Esophagus (tissue), 2 donors: ENCODE data around the gene KRTAP12-4. TPM values are rescaled to one million over a fixed set of nuclear protein-coding genes. Genes with fewer than 3 reads are reported as not detected.
"Not testable (repeated sequence)": the region's sequence is repeated elsewhere in the genome, so short reads cannot be mapped to it uniquely, and the experiment has no call there.

Source experiments
- H3K27ac ChIP-seq, 2 donors: one replicate each; pipeline ENCODE4 v1.5.1; 2013; ENCODE audit warnings: low read depth in 2 of 2, mild to moderate bottlenecking in 2 of 2, inconsistent platforms in 1 of 2, low read length in 1 of 2, moderate library complexity in 1 of 2
- H3K27me3 ChIP-seq, 2 donors: one replicate each; pipeline ENCODE4 v1.6.1; 2013; ENCODE audit warnings: low read length in 2 of 2, control low read depth in 1 of 2, mild to moderate bottlenecking in 1 of 2; ENCODE audit not compliant: insufficient read depth in 2 of 2, control insufficient read depth in 1 of 2
- H3K36me3 ChIP-seq, 2 donors: one replicate each; pipeline ENCODE4 v1.6.1; 2013; ENCODE audit warnings: low read length in 1 of 2; ENCODE audit not compliant: control insufficient read depth in 2 of 2, insufficient read depth in 2 of 2
- H3K4me1 ChIP-seq, 2 donors: one replicate each; pipeline ENCODE4 v1.6.1; 2013; ENCODE audit warnings: low read length in 1 of 2; ENCODE audit not compliant: control insufficient read depth in 2 of 2, insufficient read depth in 2 of 2
- H3K4me3 ChIP-seq, 2 donors: one replicate each; pipeline ENCODE4 v1.5.1; 2013; ENCODE audit warnings: low read length in 2 of 2, mild to moderate bottlenecking in 2 of 2, low read depth in 1 of 2, moderate library complexity in 1 of 2
- H3K9me3 ChIP-seq, 2 donors: one replicate each; pipeline ENCODE4 v1.6.1; 2013; ENCODE audit warnings: mild to moderate bottlenecking in 2 of 2, low read depth in 1 of 2, low read length in 1 of 2, moderate library complexity in 1 of 2; ENCODE audit not compliant: control insufficient read depth in 2 of 2, insufficient read depth in 1 of 2
- WGBS, 2 donors: extraction: QIAGEN DNeasy Blood & Tissue Kit; methylation state at CpG; one replicate each; pipeline ENCODE4 v1.1.7; 2013; 5-methylcytosine and 5-hydroxymethylcytosine counted together
- polyA plus RNA-seq, 2 donors: library from polyadenylated mRNA; stranded (reverse); fragments of 200-250 nt; gene quantifications; one replicate each; pipeline ENCODE4 v1.2.3, GENCODE V29; 2013
- donor health status: healthy with polysubstance abuse.
- donor health status: Bipolar disorder and iron deficiency.

KRTAP12-4 gene
- polyA plus RNA-seq, 2 donors, result not detected

DNA sequence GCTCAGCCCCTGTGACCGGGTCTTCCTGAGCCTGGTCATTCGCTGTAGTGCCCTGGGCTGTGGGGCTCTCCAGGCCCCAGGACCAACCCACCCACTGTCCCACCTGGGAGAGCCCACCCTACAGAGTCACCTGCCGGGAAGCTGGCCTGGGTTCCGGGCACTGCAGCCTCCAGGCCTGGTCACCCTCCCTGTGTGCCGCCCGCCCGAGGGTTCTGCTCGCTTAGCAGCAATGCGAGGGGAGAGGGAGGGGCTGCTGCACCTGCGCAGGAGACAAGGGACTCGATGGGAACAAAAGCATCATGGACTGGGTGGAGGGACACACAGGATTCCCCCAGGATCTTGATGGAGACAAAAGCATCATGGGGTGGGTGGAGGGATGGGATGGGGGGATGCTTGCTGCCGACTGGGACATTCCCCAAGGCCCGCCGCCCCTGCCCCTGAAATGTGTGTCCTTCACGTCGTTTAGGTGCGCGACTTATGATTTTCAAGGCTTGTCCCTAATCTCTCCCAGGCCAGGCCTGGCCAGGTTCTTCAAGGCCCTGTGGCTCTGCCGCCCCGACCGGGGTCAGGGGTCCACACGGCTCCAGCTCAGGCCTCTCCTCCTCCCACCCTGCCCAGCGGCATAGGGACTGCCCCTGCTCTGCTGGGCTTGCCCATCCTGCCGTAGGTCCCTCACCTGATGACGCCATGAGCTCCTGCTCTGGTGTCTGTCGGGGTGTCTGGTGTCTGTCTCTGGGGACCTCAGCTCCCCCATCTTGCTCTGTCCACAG is 40.9 kb downstream of the KRTAP12-4 start:
- H3K4me1 ChIP-seq, result no peaks in the 10 kb centered on the region
- H3K9me3 ChIP-seq, result peaks cover 2 to 9% of the 10 kb centered on the region in 2 donors
- no peak overlapping the region for H3K27ac ChIP-seq
- H3K4me3 ChIP-seq, result no peak overlapping the region
- no peaks in the 10 kb centered on the region for H3K36me3 ChIP-seq
- no peaks in the 10 kb centered on the region for H3K27me3 ChIP-seq
- WGBS, 2 donors, result 85 to 90% methylated on average over 23 to 26 of the region's 26 CpGs

DNA sequence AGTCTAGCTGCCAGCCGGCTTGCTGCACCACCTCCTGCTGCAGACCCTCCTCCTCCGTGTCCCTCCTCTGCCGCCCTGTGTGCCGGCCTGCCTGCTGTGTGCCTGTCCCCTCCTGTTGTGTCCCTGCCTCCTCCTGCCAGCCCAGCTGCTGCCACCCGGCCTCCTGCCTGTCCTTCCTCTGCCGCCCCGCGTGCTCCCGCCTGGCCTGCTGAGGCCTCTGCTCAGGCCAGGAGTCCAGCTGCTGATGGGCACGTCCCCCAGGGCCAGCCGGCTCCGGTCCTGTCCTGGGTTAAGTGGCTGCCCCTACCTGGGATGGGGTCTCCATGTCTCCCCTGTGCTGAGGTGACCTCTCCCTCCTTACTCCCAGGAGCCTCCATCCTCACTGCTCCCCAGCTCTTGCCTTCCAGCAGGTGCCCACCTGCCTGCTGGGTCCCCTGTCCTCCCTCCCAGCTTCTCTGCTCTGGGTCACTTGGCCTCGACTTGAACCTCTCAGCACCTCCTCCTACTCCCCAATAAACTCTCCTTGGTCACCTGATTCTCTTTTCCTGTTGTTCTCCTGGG is 41.7 kb downstream of the KRTAP12-4 start:
- Histone ChIP-seq H3K36me3 (no peaks in the 10 kb centered on the region), H3K4me1 (no peaks in the 10 kb centered on the region), H3K27ac (no peak overlapping the region), H3K4me3 (no peak overlapping the region), H3K9me3 (peaks cover 2 to 9% of the 10 kb centered on the region in 2 donors), H3K27me3 (no peaks in the 10 kb centered on the region)
- 84 to 86% methylated on average over 11 to 13 of the region's 13 CpGs for WGBS, 2 donors

DNA sequence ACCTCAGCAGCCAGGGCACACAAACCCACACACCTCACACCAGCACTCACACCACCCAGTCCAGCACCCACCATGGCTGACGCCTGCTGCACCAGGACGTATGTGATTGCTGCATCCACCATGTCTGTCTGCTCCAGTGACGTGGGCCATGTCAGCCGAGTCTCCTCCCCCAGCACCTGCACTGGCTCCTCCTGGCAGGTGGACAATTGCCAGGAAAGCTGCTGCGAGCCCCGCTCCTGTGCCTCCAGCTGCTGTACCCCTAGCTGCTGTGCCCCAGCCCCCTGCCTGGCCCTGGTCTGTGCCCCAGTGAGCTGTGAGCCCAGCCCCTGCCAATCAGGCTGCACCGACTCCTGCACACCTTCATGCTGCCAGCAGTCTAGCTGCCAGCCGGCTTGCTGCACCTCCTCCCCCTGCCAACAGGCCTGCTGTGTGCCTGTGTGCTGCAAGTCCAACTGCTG is 42.4 kb downstream of the KRTAP12-4 start, which contains the start of gene KRTAP10-8:
Gene KRTAP10-8, plus strand, starts transcription at position 51 of the 458 bp plus-strand sequence. Its CDS starts 22 bp downstream, at position 73.
- Histone ChIP-seq H3K4me3 (no peak within 1 kb of the TSS), H3K27ac (no peak within 1 kb of the TSS), H3K27me3 (no peaks in the 10 kb centered on the region), H3K4me1 (no peaks in the 10 kb centered on the region), H3K36me3 (no peaks in the 10 kb centered on the region), H3K9me3 (peaks cover 2 to 9% of the 10 kb centered on the region in 2 donors)
- WGBS, 2 donors, result 82 to 88% methylated on average over 8 of the region's 8 CpGs

DNA sequence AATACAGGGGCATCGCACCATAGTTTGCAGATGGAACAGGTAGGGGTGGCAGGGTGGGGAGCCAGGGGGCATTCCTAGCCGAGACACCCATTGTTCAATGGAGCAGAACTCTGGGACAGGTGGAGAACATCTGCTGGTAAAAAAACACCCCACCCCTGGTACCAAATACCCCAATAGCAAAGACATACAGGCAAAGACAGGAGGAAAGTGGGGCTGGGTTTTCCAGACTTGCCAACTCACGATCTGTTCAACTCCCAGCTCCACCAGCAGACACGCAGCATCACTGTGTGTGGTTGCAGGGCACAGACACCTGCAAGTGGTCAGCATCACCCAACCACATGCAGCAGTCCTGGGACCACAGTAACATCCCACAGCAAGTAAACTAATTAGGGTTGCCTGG is 42.9 kb downstream of the KRTAP12-4 start:
- Histone ChIP-seq H3K27me3 (no peaks in the 10 kb centered on the region), H3K27ac (no peak overlapping the region), H3K9me3 (peaks cover 2 to 9% of the 10 kb centered on the region in 2 donors), H3K4me3 (no peak overlapping the region), H3K36me3 (no peaks in the 10 kb centered on the region), H3K4me1 (no peaks in the 10 kb centered on the region)
- 77 to 80% methylated on average over 4 of the region's 4 CpGs for WGBS, 2 donors

DNA sequence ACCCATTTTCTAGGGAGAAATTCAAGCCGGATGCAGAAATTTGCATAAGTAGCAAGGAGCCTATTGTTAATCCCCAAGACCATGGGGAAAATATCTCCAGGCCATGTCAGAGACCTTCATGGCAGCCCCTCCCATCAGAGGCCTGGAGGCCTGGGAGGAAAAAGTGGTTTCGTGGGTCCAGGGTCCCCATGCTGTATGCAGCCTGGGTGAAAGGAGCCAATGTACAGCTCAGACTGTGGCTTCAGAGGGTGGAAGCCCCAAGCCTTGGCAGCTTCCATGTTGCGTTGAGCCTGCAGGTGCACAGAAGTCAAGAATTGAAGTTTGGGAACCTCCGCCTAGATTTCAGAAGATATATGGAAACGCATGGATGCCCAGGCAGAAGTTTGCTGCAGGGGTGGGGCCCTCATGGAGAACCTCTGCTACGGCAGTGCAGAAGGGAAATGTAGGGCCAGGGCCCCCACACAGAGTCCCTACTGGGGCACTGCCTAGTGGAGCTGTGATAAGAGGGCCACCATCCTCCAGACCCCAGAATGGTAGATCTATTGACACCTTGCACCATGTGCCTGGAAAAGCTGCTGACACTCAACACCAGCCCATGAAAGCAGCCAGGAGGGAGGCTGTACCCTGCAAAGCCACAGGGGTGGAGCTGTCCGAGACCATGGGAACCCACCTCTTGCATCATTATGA is 44.2 kb downstream of the KRTAP12-4 start:
- H3K27me3 ChIP-seq, result not testable (repeated sequence)
- WGBS, 2 donors, result 86 to 95% methylated on average over 7 of the region's 7 CpGs

DNA sequence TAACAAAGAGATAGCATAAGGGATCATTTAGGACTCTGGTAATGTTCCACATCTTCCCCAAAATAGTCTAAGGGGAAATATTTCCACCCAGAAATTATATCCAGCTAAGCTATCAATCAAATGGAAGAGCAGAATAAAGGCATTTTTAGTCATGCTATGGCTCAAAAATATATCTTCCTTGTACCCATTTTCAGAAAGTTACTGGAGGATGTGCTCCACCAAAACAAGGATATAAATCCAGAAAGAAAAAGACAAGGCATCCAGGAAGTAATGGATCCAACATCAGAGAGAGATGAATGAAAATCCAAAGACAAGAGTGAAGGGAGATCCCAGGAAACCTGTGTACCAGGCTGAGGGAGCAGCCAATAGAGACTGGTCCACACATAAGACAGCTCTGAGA is 45.3 kb downstream of the KRTAP12-4 start:
- H3K4me3 ChIP-seq, result no peak overlapping the region
- no peaks in the 10 kb centered on the region for H3K4me1 ChIP-seq
- H3K27ac ChIP-seq, result no peak overlapping the region
- H3K9me3 ChIP-seq, result peaks cover 2 to 9% of the 10 kb centered on the region in 2 donors
- H3K36me3 ChIP-seq, result no peaks in the 10 kb centered on the region
- no peaks in the 10 kb centered on the region for H3K27me3 ChIP-seq

More for the DNA sequence above, 44.2 kb downstream of the KRTAP12-4 start:
- not testable (repeated sequence) for H3K27ac ChIP-seq, H3K4me3 ChIP-seq, H3K36me3 ChIP-seq, H3K9me3 ChIP-seq, H3K4me1 ChIP-seq

DNA sequence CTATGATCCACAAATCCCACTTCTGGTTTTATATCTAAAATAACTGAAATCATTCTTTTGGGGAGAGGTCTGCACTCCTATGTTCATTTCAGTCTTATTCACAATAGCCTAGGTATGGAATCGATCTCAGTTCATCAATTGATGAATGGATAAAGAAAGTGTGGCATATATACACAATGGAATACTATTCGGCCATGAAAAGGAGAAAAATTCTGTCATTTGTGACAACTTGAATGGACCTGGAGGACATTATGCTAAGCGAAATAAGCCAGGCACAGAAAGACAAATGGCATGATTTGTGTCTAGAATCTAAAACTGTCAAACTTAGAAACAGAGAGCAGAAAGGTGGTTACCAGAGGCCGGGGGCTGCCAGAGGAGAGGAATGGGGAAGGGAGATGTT is 48.0 kb downstream of the KRTAP12-4 start:
- Histone ChIP-seq H3K27ac (no peak overlapping the region), H3K4me3 (no peak overlapping the region), H3K36me3 (no peaks in the 10 kb centered on the region), H3K4me1 (no peaks in the 10 kb centered on the region), H3K9me3 (peaks cover 2 to 3% of the 10 kb centered on the region in 2 donors), H3K27me3 (no peaks in the 10 kb centered on the region)
- WGBS, 2 donors, result 74 to 80% methylated on average over 4 of the region's 4 CpGs

Other genes with a start within 250 kb of the KRTAP12-4 start
- under 1 TPM; 0.63 to 0.93 TPM for gene LRRC3, start 199.1 kb downstream of the KRTAP12-4 start, polyA plus RNA-seq
- not detected for gene KRTAP10-1, start 114.5 kb downstream of the KRTAP12-4 start, polyA plus RNA-seq
- not detected for gene KRTAP10-2, start 103.2 kb downstream of the KRTAP12-4 start, polyA plus RNA-seq
- gene KRTAP10-3, start 95.9 kb downstream of the KRTAP12-4 start, polyA plus RNA-seq, result not detected
- gene KRTAP10-4, start 80.9 kb downstream of the KRTAP12-4 start, polyA plus RNA-seq, result not detected
- not detected for gene KRTAP10-5, start 74.1 kb downstream of the KRTAP12-4 start, polyA plus RNA-seq
- not detected for gene KRTAP10-6, start 62.2 kb downstream of the KRTAP12-4 start, polyA plus RNA-seq
- gene KRTAP10-7, start 54.1 kb downstream of the KRTAP12-4 start, polyA plus RNA-seq, result not detected
- not detected for gene KRTAP10-8, start 42.6 kb downstream of the KRTAP12-4 start, polyA plus RNA-seq
- gene KRTAP10-9, start 27.6 kb downstream of the KRTAP12-4 start, polyA plus RNA-seq, result not detected
- not detected for gene KRTAP10-10, start 17.3 kb downstream of the KRTAP12-4 start, polyA plus RNA-seq
- not detected for gene KRTAP10-11, start 8.2 kb downstream of the KRTAP12-4 start, polyA plus RNA-seq
- gene KRTAP12-3, start 3.3 kb upstream of the KRTAP12-4 start, polyA plus RNA-seq, result not detected
- not detected for gene KRTAP12-2, start 12.3 kb upstream of the KRTAP12-4 start, polyA plus RNA-seq
- not detected for gene KRTAP12-1, start 27.5 kb upstream of the KRTAP12-4 start, polyA plus RNA-seq
- gene KRTAP10-12, start 42.5 kb upstream of the KRTAP12-4 start, polyA plus RNA-seq, result not detected
- under 1 TPM; 0.01 to 0.04 TPM for gene TSPEAR, start 56.9 kb upstream of the KRTAP12-4 start, polyA plus RNA-seq
- gene UBE2G2, start 147.2 kb upstream of the KRTAP12-4 start, polyA plus RNA-seq, result 10 to 100 TPM; 28.1 to 30.4 TPM
- 10 to 100 TPM; 13.4 to 36.5 TPM for gene SUMO3, start 163.4 kb upstream of the KRTAP12-4 start, polyA plus RNA-seq
- gene PTTG1IP, start 219.0 kb upstream of the KRTAP12-4 start, polyA plus RNA-seq, result 10 to 100 TPM; 45.8 to 47.4 TPM